A549 (cell line): ENCODE measurements around the gene ANKRD12. TPM values are rescaled to one million over a fixed set of nuclear protein-coding genes. Genes with fewer than 3 reads are reported as not detected.

ENCODE experiments used
- ATAC-seq, 2 experiments: fragments of 200-7000 bp in 1 of 2; fragments of >200 bp in 1 of 2; cut with Nextera tagmentation in 1 of 2; cut with Tn5 transposase in 1 of 2; 3 replicates each; pipeline versions ENCODE4 v1.8.0 to v1.9.1; 2018 to 2020; ENCODE audit warnings: mild to moderate bottlenecking in 1 of 2, moderate library complexity in 1 of 2
- CTCF ChIA-PET: fragments of 300-600 bp; sonication (Branson Sonifier 250); formaldehyde crosslinking; extraction: SDS; loops from one replicate; lab custom pipeline; 2021; ENCODE audit warnings: antibody characterized with exemption, inconsistent platforms; lab: Yijun Ruan, JAX
- POLR2A ChIA-PET: fragments of 350-600 bp; formaldehyde crosslinking; extraction: SDS; loops from one replicate; lab custom pipeline; 2021; ENCODE audit warnings: antibody characterized with exemption, inconsistent platforms; lab: Yijun Ruan, JAX
- DNase-seq, 2 experiments: peaks; one replicate each; pipeline versions ENCODE4 v3.0.0 to v3.0.0-alpha.2; 2011 to 2016; ENCODE audit warnings: low read depth in 1 of 2, low spot score in 1 of 2
- FAIRE-seq: peaks from 2 replicates; lab custom pipeline; 2011; peaks lifted over from hg19 to GRCh38; lab: Jason Lieb, UNC
- H3K27ac ChIP-seq, 2 experiments: fragments of >200 bp; sonication (Bioruptor Twin); formaldehyde crosslinking; 3 replicates each; pipeline ENCODE4 v1.5.1; 2016 to 2017
- H3K4me1 ChIP-seq: fragments of >200 bp; sonication (Bioruptor Twin); formaldehyde crosslinking; 3 replicates; pipeline ENCODE4 v1.6.1; 2016
- H3K4me2 ChIP-seq: fragments of >200 bp; sonication (Bioruptor Twin); formaldehyde crosslinking; 3 replicates; pipeline ENCODE4 v1.6.1; 2016
- H3K4me3 ChIP-seq: fragments of >200 bp; sonication (Bioruptor Twin); formaldehyde crosslinking; 3 replicates; pipeline ENCODE4 v1.5.1; 2016
- H3K9me3 ChIP-seq: fragments of >200 bp; sonication (Bioruptor Twin); formaldehyde crosslinking; 3 replicates; pipeline ENCODE4 v1.6.1; 2016
- CHD2 ChIP-seq: fragments of 150-350 bp; IDR thresholded peaks from 2 replicates; pipeline ENCODE4 v1.6.1; 2014; ENCODE audit warnings: low read length; ENCODE audit not compliant: partially characterized antibody
- CHD4 ChIP-seq: fragments of 200-600 bp; sonication (generic); IDR thresholded peaks from 2 replicates; pipeline ENCODE4 v1.6.1; 2016; ENCODE audit warnings: antibody characterized with exemption, mild to moderate bottlenecking, borderline replicate concordance
- EHF ChIP-seq: fragments of 250-450 bp; sonication (Bioruptor Pico); IDR thresholded peaks from 2 replicates; pipeline ENCODE4 v1.5.0; 2020; ENCODE audit warnings: mild to moderate bottlenecking
- ELK1 ChIP-seq: fragments of 150-350 bp; IDR thresholded peaks from 2 replicates; pipeline ENCODE4 v1.6.1; 2014; ENCODE audit warnings: low read depth, mild to moderate bottlenecking, low read length
- FOSB ChIP-seq: fragments of 250-450 bp; sonication (Bioruptor Pico); IDR thresholded peaks from 2 replicates; pipeline ENCODE4 v1.5.0; 2020; ENCODE audit warnings: mild to moderate bottlenecking, moderate library complexity
- FOSL2 ChIP-seq, 2 experiments: fragments of 450-650 bp in 1 of 2; fragments of >200 bp in 1 of 2; sonication (Bioruptor Twin) in 1 of 2; formaldehyde crosslinking; IDR thresholded peaks; 2 replicates each; pipeline versions ENCODE4 v1.5.0 to v1.6.1; 2016 to 2020; ENCODE audit warnings: mild to moderate bottlenecking in 1 of 2, moderate library complexity in 1 of 2
- HEYL ChIP-seq: fragments of 250-450 bp; sonication (Bioruptor Pico); IDR thresholded peaks from 2 replicates; pipeline ENCODE4 v1.8.0; 2021; ENCODE audit warnings: mild to moderate bottlenecking, moderate library complexity
- HMGXB4 ChIP-seq: fragments of 250-450 bp; sonication (Bioruptor Pico); IDR thresholded peaks from 2 replicates; pipeline ENCODE4 v1.5.0; 2021; ENCODE audit warnings: mild to moderate bottlenecking, moderate library complexity, borderline replicate concordance
- HOXA7 ChIP-seq: fragments of 250-450 bp; sonication (Bioruptor Pico); IDR thresholded peaks from 2 replicates; pipeline ENCODE4 v1.5.0; 2020; ENCODE audit warnings: mild to moderate bottlenecking, moderate library complexity
- HOXB13 ChIP-seq: fragments of 250-450 bp; sonication (Bioruptor Pico); IDR thresholded peaks from 2 replicates; pipeline ENCODE4 v1.5.0; 2020; ENCODE audit warnings: low read depth, mild to moderate bottlenecking, moderate library complexity
- KDM1A ChIP-seq: fragments of 200-600 bp; sonication (generic); IDR thresholded peaks from 2 replicates; pipeline ENCODE4 v1.6.1; 2016; ENCODE audit warnings: low read depth, mild to moderate bottlenecking
- MAX ChIP-seq: IDR thresholded peaks from 2 replicates; pipeline ENCODE4 v1.6.1; 2012
- MAZ ChIP-seq: fragments of 150-350 bp; IDR thresholded peaks from 2 replicates; pipeline ENCODE4 v1.6.1; 2014; ENCODE audit warnings: antibody characterized with exemption, low read depth, low read length, borderline replicate concordance
- MYC ChIP-seq: IDR thresholded peaks from 2 replicates; pipeline ENCODE4 v1.6.1; 2012; ENCODE audit warnings: mild to moderate bottlenecking, inconsistent platforms, low read length, improper control_type of control experiment, borderline replicate concordance
- NFE2L2 ChIP-seq: fragments of 150-350 bp; conservative IDR thresholded peaks from 2 replicates; pipeline ENCODE4 v1.6.1; 2014; ENCODE audit warnings: low read length
- NPAS2 ChIP-seq: fragments of 250-450 bp; sonication (Bioruptor Pico); IDR thresholded peaks from 2 replicates; pipeline ENCODE4 v1.8.0; 2022; ENCODE audit warnings: mild to moderate bottlenecking, moderate library complexity, borderline replicate concordance
- POLR2AphosphoS2 ChIP-seq: conservative IDR thresholded peaks from 2 replicates; pipeline ENCODE4 v1.6.1; 2012; ENCODE audit warnings: low read length, improper control_type of control experiment, inconsistent platforms
- RARB ChIP-seq: fragments of 250-450 bp; sonication (Bioruptor Pico); IDR thresholded peaks from 2 replicates; pipeline ENCODE4 v1.8.0; 2021; ENCODE audit warnings: mild to moderate bottlenecking, moderate library complexity
- REST ChIP-seq: fragments of 200-600 bp; sonication (generic); IDR thresholded peaks from 2 replicates; pipeline ENCODE4 v1.6.1; 2016; ENCODE audit warnings: antibody characterized with exemption, mild to moderate bottlenecking, moderate library complexity
- TFCP2L1 ChIP-seq: fragments of 250-450 bp; sonication (Bioruptor Pico); IDR thresholded peaks from 2 replicates; pipeline ENCODE4 v1.5.0; 2021; ENCODE audit warnings: mild to moderate bottlenecking
- TP53 ChIP-seq: fragments of 250-450 bp; sonication (Bioruptor Pico); IDR thresholded peaks from 2 replicates; pipeline ENCODE4 v1.5.0; 2021; ENCODE audit warnings: mild to moderate bottlenecking, moderate library complexity
- USF2 ChIP-seq: fragments of 450-650 bp; IDR thresholded peaks from 2 replicates; pipeline ENCODE4 v1.6.1; 2014; ENCODE audit warnings: antibody characterized with exemption
- ZNF302 ChIP-seq: fragments of 250-450 bp; sonication (Bioruptor Pico); IDR thresholded peaks from 2 replicates; pipeline ENCODE4 v1.9.0; 2021; ENCODE audit warnings: inconsistent platforms, mild to moderate bottlenecking, moderate library complexity
- ZSCAN20 ChIP-seq: fragments of 250-450 bp; sonication (Bioruptor Pico); IDR thresholded peaks from 2 replicates; pipeline ENCODE4 v1.8.0; 2022; ENCODE audit warnings: mild to moderate bottlenecking, moderate library complexity
- WGBS: methylation state at CpG from one replicate; pipeline ENCODE4 v1.1.6; 2017; ENCODE audit errors: missing lambda C conversion rate; 5-methylcytosine and 5-hydroxymethylcytosine counted together
- polyA plus RNA-seq, 4 experiments: library from polyadenylated mRNA; depleted of rRNA in 3 of 4; stranded (reverse); fragments of >200 nt; fragmentation: RNase III in 1 of 4; extraction: RNeasy Plus Mini Kit Qiagen cat#74134 plus additional on column Dnase treatment in 1 of 4; gene quantifications; 2 replicates in 3 of 4; 3 replicates in 1 of 4; pipeline ENCODE4 v1.2.3, GENCODE V29; 2011 to 2017

ANKRD12 gene
- polyA plus RNA-seq, 2 of the 4 experiments (the other 2 are of a cell fraction): 2.7 to 7.3 TPM

- TF ChIP-seq HOXA7 (CRISPR knock-in tag) (no peak), KDM1A (no peak), MYC (no peak), FOSL2 (IDR thresholded peaks at IDR 0.05) (no peak), FOSL2 (CRISPR knock-in tag; IDR thresholded peaks at IDR 0.05) (no peak), ZSCAN20 (CRISPR knock-in tag) (no peak), USF2 (no peak), ZNF302 (CRISPR knock-in tag) (no peak), TP53 (no peak), CHD4 (no peak), RARB (CRISPR knock-in tag) (no peak), HOXB13 (CRISPR knock-in tag) (no peak), TFCP2L1 (CRISPR knock-in tag) (no peak), NPAS2 (CRISPR knock-in tag) (no peak)
Measured at GRCh38 chr18:9243029-9243428, 106.4 kb downstream of the ANKRD12 start (continued).

GRCh38 chr18:9244376-9244775, 107.8 kb downstream of the ANKRD12 start:
- DNase-seq: no peak
- no peak overlapping the region for H3K27ac ChIP-seq
- H3K9me3 ChIP-seq: no peaks in the 10 kb centered on the region
- TF ChIP-seq HMGXB4 (CRISPR knock-in tag) (no peak), TP53 (no peak), CHD4 (no peak), MAX (no peak), CHD2 (no peak), POLR2AphosphoS2 (no peak), REST (no peak), EHF (CRISPR knock-in tag) (no peak), MAZ (no peak), FOSB (no peak), ELK1 (no peak), NFE2L2 (no peak), HEYL (CRISPR knock-in tag) (no peak)
- ATAC-seq: no peak
- H3K4me2 ChIP-seq: no peak overlapping the region
- ChIA-PET CTCF (no interaction called here), POLR2A (no interaction called here)
- no peak overlapping the region for H3K4me3 ChIP-seq
- FAIRE-seq: no peak
- H3K4me1 ChIP-seq: no peaks in the 10 kb centered on the region
- 94% methylated on average over 3 of the region's 3 CpGs for WGBS
